Measurements from ENCODE around the gene EPS15.

Gene EPS15

GRCh38 chr1:51518586-51519047 lies 449 bp downstream of the EPS15 start:
- no peak for FAIRE-seq
- TF ChIP-seq CTCF (IDR thresholded peaks at IDR 0.05; ENCODE audit: insufficient read depth, missing control alignments), result no peak
- DNase-seq (ENCODE audit: insufficient read length, low spot score), result no peak

- FAIRE-seq, result no peak
- no peak for TF ChIP-seq CTCF (IDR thresholded peaks at IDR 0.05; ENCODE audit: insufficient read depth, missing control alignments)
- no peak for DNase-seq (ENCODE audit: insufficient read length, low spot score)
These were observed 957 bp downstream of the EPS15 start for GRCh38 chr1:51518033-51518585.

- no peak for TF ChIP-seq CTCF (IDR thresholded peaks at IDR 0.05; ENCODE audit: insufficient read depth, missing control alignments)
- FAIRE-seq, result no peak
- DNase-seq (ENCODE audit: insufficient read length, low spot score), result no peak
These were observed 1.6 kb downstream of the EPS15 start for GRCh38 chr1:51517361-51518032.

GRCh38 chr1:51516649-51517158 lies 2.4 kb downstream of the EPS15 start:
- DNase-seq (ENCODE audit: insufficient read length, low spot score) (no peak), FAIRE-seq (peak; percentile 21)
- TF ChIP-seq CTCF (IDR thresholded peaks at IDR 0.05; ENCODE audit: insufficient read depth, missing control alignments), result no peak

- no peak for FAIRE-seq
- DNase-seq (ENCODE audit: insufficient read length, low spot score), result no peak
- TF ChIP-seq CTCF (IDR thresholded peaks at IDR 0.05; ENCODE audit: insufficient read depth, missing control alignments), result no peak
These were observed 3.0 kb downstream of the EPS15 start for GRCh38 chr1:51515982-51516648.

GRCh38 chr1:51515312-51515960 lies 3.6 kb downstream of the EPS15 start:
- peak; percentile 75 for FAIRE-seq
- no peak for TF ChIP-seq CTCF (IDR thresholded peaks at IDR 0.05; ENCODE audit: insufficient read depth, missing control alignments)

More at GRCh38 chr1:51515312-51515960, 3.6 kb downstream of the EPS15 start:
- no peak for DNase-seq (ENCODE audit: insufficient read length, low spot score)
